Measurements from ENCODE around the gene OSBPL2. TPM values are rescaled to one million over a fixed set of nuclear protein-coding genes. Genes with fewer than 3 reads are reported as not detected.

The OSBPL2 gene
- total and polyA plus RNA-seq, 7 donors, result 27.0 to 36.8 (median 31.7) TPM

DNA sequence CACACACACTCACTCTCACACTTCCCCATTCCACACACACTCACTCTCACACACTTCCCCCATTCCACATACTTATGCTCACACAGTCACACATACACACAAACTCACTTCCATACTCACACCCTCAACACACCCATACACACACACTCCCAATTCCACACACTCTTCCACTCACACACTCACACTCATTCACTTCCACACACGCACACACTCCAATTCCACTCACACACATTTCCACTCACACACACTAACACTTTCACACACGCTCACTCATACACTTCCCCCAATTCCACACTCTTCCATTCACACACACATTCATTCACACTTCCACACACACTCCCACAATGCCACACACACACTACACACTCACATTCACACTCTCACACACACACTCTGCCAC is 8.0 kb upstream of the OSBPL2 start:
- H3K27me3 ChIP-seq, result peaks cover 0 to 57% (median 34%) of the 10 kb centered on the region in 3 donors
- no peak for DNase-seq
- no peaks in the 10 kb centered on the region for H3K9me3 ChIP-seq
- intact Hi-C loops (cut with DNase I), result no loop called here
- TF ChIP-seq EP300 (IDR thresholded peaks at IDR 0.05), result no peak
- TF ChIP-seq, protein P1, sequence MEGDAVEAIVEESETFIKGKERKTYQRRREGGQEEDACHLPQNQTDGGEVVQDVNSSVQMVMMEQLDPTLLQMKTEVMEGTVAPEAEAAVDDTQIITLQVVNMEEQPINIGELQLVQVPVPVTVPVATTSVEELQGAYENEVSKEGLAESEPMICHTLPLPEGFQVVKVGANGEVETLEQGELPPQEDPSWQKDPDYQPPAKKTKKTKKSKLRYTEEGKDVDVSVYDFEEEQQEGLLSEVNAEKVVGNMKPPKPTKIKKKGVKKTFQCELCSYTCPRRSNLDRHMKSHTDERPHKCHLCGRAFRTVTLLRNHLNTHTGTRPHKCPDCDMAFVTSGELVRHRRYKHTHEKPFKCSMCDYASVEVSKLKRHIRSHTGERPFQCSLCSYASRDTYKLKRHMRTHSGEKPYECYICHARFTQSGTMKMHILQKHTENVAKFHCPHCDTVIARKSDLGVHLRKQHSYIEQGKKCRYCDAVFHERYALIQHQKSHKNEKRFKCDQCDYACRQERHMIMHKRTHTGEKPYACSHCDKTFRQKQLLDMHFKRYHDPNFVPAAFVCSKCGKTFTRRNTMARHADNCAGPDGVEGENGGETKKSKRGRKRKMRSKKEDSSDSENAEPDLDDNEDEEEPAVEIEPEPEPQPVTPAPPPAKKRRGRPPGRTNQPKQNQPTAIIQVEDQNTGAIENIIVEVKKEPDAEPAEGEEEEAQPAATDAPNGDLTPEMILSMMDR (IDR thresholded peaks at IDR 0.05), result no peak
- no peak for TF ChIP-seq POLR2AphosphoS5 (IDR thresholded peaks at IDR 0.05)
- no peak overlapping the region for H3K4me3 ChIP-seq
- H3K4me1 ChIP-seq, result no peaks in the 10 kb centered on the region
- no peaks in the 10 kb centered on the region for H3K36me3 ChIP-seq
- WGBS, 2 donors, result 94 to 96% methylated on average over 2 of the region's 2 CpGs
- H3K27ac ChIP-seq, result no peak overlapping the region

DNA sequence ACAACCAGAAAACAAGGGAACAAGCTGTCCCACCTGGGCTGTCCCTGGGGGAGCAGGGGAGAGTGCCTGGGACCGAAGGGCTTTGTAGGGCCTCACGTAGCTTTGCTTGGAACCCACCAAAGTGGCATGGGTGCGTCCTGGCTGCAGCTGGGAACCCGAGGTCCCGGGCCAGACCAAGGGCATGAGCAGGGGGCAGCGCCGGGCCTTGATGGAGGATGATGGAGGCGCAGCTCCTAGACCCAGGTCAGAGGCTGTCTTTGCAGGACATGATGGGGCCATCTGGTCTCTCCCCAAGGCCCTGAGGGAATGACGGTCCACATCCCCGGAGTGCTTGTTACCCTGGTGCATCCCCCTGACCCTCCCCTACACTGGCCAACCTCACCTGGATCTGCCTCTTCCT is 7.6 kb upstream of the OSBPL2 start:
- Histone ChIP-seq H3K4me3 (no peak overlapping the region), H3K27ac (no peak overlapping the region), H3K27me3 (peaks cover 0 to 55% (median 34%) of the 10 kb centered on the region in 3 donors), H3K36me3 (no peaks in the 10 kb centered on the region), H3K9me3 (no peaks in the 10 kb centered on the region), H3K4me1 (no peaks in the 10 kb centered on the region)
- DNase-seq, result no peak
- TF ChIP-seq, protein P1 (IDR thresholded peaks at IDR 0.05), result no peak
- TF ChIP-seq POLR2A (IDR thresholded peaks at IDR 0.05) (no peak), EP300 (IDR thresholded peaks at IDR 0.05) (no peak)
- WGBS, 2 donors, result 91 to 92% methylated on average over 10 of the region's 10 CpGs
- intact Hi-C loops (cut with DNase I), result no loop called here

DNA sequence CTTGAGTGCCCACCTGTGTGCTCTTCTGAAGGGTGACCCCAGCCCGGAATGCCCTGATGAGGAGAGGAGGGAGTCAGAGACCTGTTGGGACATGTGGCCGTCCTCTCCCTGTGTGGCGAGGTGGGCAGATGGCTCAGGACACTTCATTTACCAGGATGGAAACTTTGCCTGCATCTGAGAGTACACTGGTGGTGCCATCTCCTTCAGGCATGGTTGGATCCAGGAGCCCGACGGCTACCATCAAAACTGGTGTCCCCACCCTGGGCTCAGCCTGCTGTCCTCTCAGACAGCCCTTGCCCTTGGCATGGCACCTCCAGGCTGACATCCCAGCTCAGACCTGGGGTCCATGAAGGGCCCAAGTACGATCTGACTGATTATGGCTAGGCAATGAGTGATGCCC is 7.0 kb upstream of the OSBPL2 start:
- intact Hi-C loops (cut with DNase I), result no loop called here
- H3K27ac ChIP-seq, result no peak overlapping the region
- peaks cover 0 to 55% (median 34%) of the 10 kb centered on the region in 3 donors for H3K27me3 ChIP-seq
- WGBS, 2 donors, result 89 to 93% methylated on average over 6 of the region's 6 CpGs
- H3K4me1 ChIP-seq, result no peaks in the 10 kb centered on the region
- no peaks in the 10 kb centered on the region for H3K9me3 ChIP-seq
- TF ChIP-seq, protein P1 (IDR thresholded peaks at IDR 0.05), result no peak
- no peak for TF ChIP-seq POLR2AphosphoS5 (IDR thresholded peaks at IDR 0.05)
- TF ChIP-seq POLR2A (IDR thresholded peaks at IDR 0.05), result no peak
- no peak for TF ChIP-seq EP300 (IDR thresholded peaks at IDR 0.05)
- H3K36me3 ChIP-seq, result no peaks in the 10 kb centered on the region
- DNase-seq, result no peak
- no peak overlapping the region for H3K4me3 ChIP-seq

DNA sequence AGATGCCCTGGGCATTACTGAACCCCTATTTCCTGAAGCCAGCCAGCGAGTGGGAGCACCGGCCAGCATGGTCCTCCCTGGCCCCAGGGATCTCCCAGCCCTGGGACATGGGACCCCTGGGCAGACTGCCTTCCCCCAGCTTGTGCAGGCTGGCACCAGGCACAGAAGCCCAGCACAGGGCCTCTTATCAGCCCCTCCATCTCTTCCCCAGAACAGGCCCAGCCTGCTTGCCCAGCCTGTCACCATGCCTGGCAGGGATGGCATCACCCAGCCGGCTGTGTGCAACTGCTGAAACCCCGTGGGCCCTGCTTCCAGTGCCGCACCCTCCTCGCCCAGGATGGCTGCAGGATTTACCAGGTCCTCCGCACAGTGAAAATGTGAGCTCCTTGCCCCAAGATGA is 6.1 kb upstream of the OSBPL2 start:
- intact Hi-C loops (cut with DNase I), result no loop called here
- peaks cover 0 to 49% (median 34%) of the 10 kb centered on the region in 3 donors for H3K27me3 ChIP-seq

More for the DNA sequence above, 6.1 kb upstream of the OSBPL2 start:
- Histone ChIP-seq H3K27ac (no peak overlapping the region), H3K9me3 (no peaks in the 10 kb centered on the region), H3K4me3 (no peak overlapping the region), H3K4me1 (no peaks in the 10 kb centered on the region), H3K36me3 (no peaks in the 10 kb centered on the region)
- no peak for TF ChIP-seq POLR2A (IDR thresholded peaks at IDR 0.05)
- TF ChIP-seq, protein P1 (IDR thresholded peaks at IDR 0.05), result no peak
- TF ChIP-seq POLR2AphosphoS5 (IDR thresholded peaks at IDR 0.05), result no peak
- no peak for TF ChIP-seq EP300 (IDR thresholded peaks at IDR 0.05)
- 82 to 92% methylated on average over 7 of the region's 7 CpGs for WGBS, 2 donors
- DNase-seq, result no peak
